HCT116 (cell line): Measurements from ENCODE around the gene HORMAD2. TPM values are rescaled to one million over a fixed set of nuclear protein-coding genes. Genes with fewer than 3 reads are reported as not detected.

Source experiments
- ATAC-seq: fragments of 200-7000 bp; cut with Tn5 transposase; 2 replicates; pipeline ENCODE4 v1.9.1; 2020; ENCODE audit warnings: mild to moderate bottlenecking, moderate library complexity
- BruUV-seq: library from RNA; stranded (reverse); fragments of 400-500 nt; replicated peaks from 2 replicates; lab custom pipeline; 2021; lab: Mats Ljungman, UMichigan
- CTCF ChIA-PET: fragments of 300-600 bp; sonication (Branson Sonifier 250); formaldehyde crosslinking; loops from one replicate; lab custom pipeline; 2021; ENCODE audit warnings: antibody characterized with exemption; lab: Charles Lee
- POLR2A ChIA-PET: fragments of 300-600, 350-600 bp; sonication (Branson Sonifier 250); formaldehyde crosslinking; loops from one replicate; lab custom pipeline; 2021; ENCODE audit warnings: antibody characterized with exemption; lab: Charles Lee
- RAD21 ChIA-PET, 2 experiments: fragments of 300-600 bp; sonication (Branson Sonifier 250); formaldehyde crosslinking; loops; one replicate each; lab custom pipeline; 2023; ENCODE audit warnings: low total read pairs in 2 of 2; ENCODE audit not compliant: uncharacterized antibody in 2 of 2, unreplicated experiment in 2 of 2, low non-redundant PET in 1 of 2; lab: Charles Lee
- DNase-seq: peaks from one replicate; pipeline ENCODE4 v3.0.0-alpha.2; 2010; ENCODE audit warnings: low read depth, low spot score
- H2AFZ ChIP-seq: fragments of 200-600 bp; shearing (Covaris generic), sonication (generic); 2 replicates; pipeline ENCODE4 v1.6.1; 2017; ENCODE audit warnings: low read depth, mixed run types, mixed read lengths, antibody characterized with exemption, low read length; ENCODE audit not compliant: poor library complexity, severe bottlenecking
- H3K27ac ChIP-seq: 2 replicates; pipeline ENCODE4 v1.5.1; 2012; ENCODE audit warnings: low read depth, low read length
- H3K27me3 ChIP-seq: fragments of 200-600 bp; sonication (generic); 2 replicates; pipeline ENCODE4 v1.6.1; 2016; ENCODE audit warnings: mixed run types, low read length, mixed read lengths; ENCODE audit not compliant: insufficient read depth
- H3K36me3 ChIP-seq, 2 experiments: fragments of 200-500 bp in 1 of 2; fragments of 200-600 bp in 1 of 2; sonication (Bioruptor generic) in 1 of 2; sonication (generic) in 1 of 2; 2 replicates each; pipeline versions ENCODE4 v1.5.1 to v1.6.1; 2014 to 2016; ENCODE audit warnings: low read length in 2 of 2, inconsistent platforms in 1 of 2, mixed read lengths in 1 of 2, mixed run types in 1 of 2; ENCODE audit not compliant: insufficient read depth in 2 of 2, control insufficient read depth in 1 of 2
- H3K4me1 ChIP-seq, 2 experiments: fragments of 200-600 bp in 1 of 2; sonication (generic) in 1 of 2; 2 replicates each; pipeline versions ENCODE4 v1.5.1 to v1.6.1; 2012 to 2017; ENCODE audit warnings: low read length in 2 of 2, inconsistent platforms in 1 of 2, mild to moderate bottlenecking in 1 of 2, mixed read lengths in 1 of 2, mixed run types in 1 of 2, moderate library complexity in 1 of 2; ENCODE audit not compliant: insufficient read depth in 2 of 2, control insufficient read depth in 1 of 2
- H3K4me2 ChIP-seq: fragments of 200-600 bp; sonication (generic); 2 replicates; pipeline ENCODE4 v1.6.1; 2017; ENCODE audit warnings: mixed run types, low read length, mixed read lengths
- H3K4me3 ChIP-seq, 2 experiments: fragments of 200-600 bp in 1 of 2; sonication (generic) in 1 of 2; replicated peaks in 1 of 2; 2 replicates each; pipeline ENCODE4 v1.5.1; 2011 to 2016; ENCODE audit warnings: low read length in 2 of 2, control low read depth in 1 of 2, low read depth in 1 of 2, mild to moderate bottlenecking in 1 of 2, mixed read lengths in 1 of 2, mixed run types in 1 of 2
- H3K79me2 ChIP-seq: fragments of 200-600 bp; sonication (generic); 2 replicates; pipeline ENCODE4 v1.6.1; 2017; ENCODE audit warnings: mild to moderate bottlenecking, mixed run types, low read length, moderate library complexity, mixed read lengths; ENCODE audit not compliant: insufficient read depth
- H3K9ac ChIP-seq: fragments of 200-600 bp; sonication (generic); 2 replicates; pipeline ENCODE4 v1.6.1; 2016; ENCODE audit warnings: low read length, mixed read lengths
- H3K9me2 ChIP-seq: fragments of 200-600 bp; sonication (generic), shearing (Covaris generic); 2 replicates; pipeline ENCODE4 v1.6.1; 2017; ENCODE audit warnings: mixed run types, mild to moderate bottlenecking, moderate library complexity; ENCODE audit not compliant: insufficient read depth
- H3K9me3 ChIP-seq, 2 experiments: fragments of 200-500 bp in 1 of 2; fragments of 200-600 bp in 1 of 2; sonication (Bioruptor generic) in 1 of 2; sonication (generic) in 1 of 2; 2 replicates each; pipeline ENCODE4 v1.6.1; 2014 to 2017; ENCODE audit warnings: low read length in 2 of 2, mixed read lengths in 2 of 2, inconsistent platforms in 1 of 2, low read depth in 1 of 2, mild to moderate bottlenecking in 1 of 2, mixed run types in 1 of 2, moderate library complexity in 1 of 2; ENCODE audit not compliant: control insufficient read depth in 1 of 2, insufficient read depth in 1 of 2
- H4K20me1 ChIP-seq: fragments of 200-600 bp; sonication (generic), shearing (Covaris generic); 2 replicates; pipeline ENCODE4 v1.6.1; 2017; ENCODE audit warnings: mixed run types, mild to moderate bottlenecking, moderate library complexity; ENCODE audit not compliant: insufficient read depth
- CTCF ChIP-seq, 3 experiments: fragments of 200-600 bp in 1 of 3; sonication (generic) in 1 of 3; IDR thresholded peaks in 2 of 3; conservative IDR thresholded peaks in 1 of 3; 2 replicates each; pipeline ENCODE4 v1.5.1; 2012 to 2017; ENCODE audit warnings: low read depth in 2 of 3, low read length in 2 of 3, antibody characterized with exemption in 1 of 3, borderline replicate concordance in 1 of 3, control low read depth in 1 of 3, mild to moderate bottlenecking in 1 of 3, mixed read lengths in 1 of 3, mixed run types in 1 of 3, moderate library complexity in 1 of 3; ENCODE audit not compliant: insufficient read depth in 1 of 3
- POLR2AphosphoS5 ChIP-seq: IDR thresholded peaks from 2 replicates; pipeline ENCODE4 v1.6.1; 2011; ENCODE audit warnings: mild to moderate bottlenecking, low read depth, low read length, moderate library complexity
- RAD21 ChIP-seq: IDR thresholded peaks from 2 replicates; pipeline ENCODE4 v1.6.1; 2012; ENCODE audit warnings: low read depth, mild to moderate bottlenecking
- ZFX ChIP-seq: fragments of 450-650 bp; IDR thresholded peaks from 2 replicates; pipeline ENCODE4 v1.6.1; 2017
- intact Hi-C: fragments of 100-400 bp; cut with micrococcal nuclease; formaldehyde crosslinking; loops from 2 replicates; pipeline ENCODE4 v1.10.0; 2022
- total RNA-seq: library from RNA; stranded (reverse); gene quantifications from one replicate; pipeline ENCODE4 v1.2.1, GENCODE V29; 2021; ENCODE audit not compliant: unreplicated experiment
- TF ChIP-seq, protein P1 (sequence below): IDR thresholded peaks from 2 replicates; pipeline ENCODE4 v1.6.1; 2012

Gene HORMAD2
- total RNA-seq, 1 experiment from 2014 or later: not detected

DNA sequence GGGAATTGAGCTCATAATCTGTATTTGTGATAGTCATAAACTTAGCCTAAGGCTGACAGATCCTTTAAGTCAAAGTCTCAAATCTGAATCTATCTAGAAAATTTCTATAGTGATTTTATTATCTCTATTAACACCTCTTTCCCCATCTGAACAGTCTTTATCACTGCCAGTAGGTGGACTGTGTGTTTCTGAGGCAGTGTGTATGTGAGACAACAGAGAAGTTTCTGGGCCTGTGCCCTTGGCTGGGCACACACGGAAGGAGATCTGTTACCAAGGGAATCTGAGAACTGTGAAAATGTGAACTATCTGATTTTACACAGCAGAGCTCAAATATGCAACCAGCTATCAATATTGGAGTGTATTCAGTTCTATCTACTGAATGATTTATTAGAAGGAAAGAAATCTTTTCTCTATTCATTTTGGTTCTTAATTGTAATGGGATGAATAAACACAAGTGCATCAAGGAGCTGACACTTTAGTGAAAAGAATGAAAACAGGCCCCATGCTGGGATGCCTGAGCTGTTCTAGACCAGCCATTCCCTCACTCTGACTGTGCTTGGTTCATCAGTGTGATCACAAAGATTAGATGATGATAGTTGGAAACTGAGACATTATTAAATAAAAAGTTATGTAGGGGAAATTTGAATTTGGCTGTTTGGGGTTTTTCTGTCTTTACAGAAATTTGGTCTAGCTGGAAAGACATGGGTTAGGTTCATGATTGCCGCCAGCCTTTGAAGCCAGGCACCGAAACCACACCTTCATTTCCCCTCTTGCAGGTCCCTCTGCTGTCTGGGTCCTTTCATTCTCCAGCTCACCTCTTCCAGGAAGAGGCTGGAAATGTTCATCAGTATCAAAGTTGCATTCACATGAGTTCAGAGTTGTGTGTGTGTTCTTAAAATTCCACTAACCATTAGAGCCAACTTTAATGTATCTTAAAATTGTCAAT is 98.2 kb downstream of the HORMAD2 start:
- no peak overlapping the region for H3K4me3 ChIP-seq
- H3K79me2 ChIP-seq: no peaks in the 10 kb centered on the region
- no peaks in the 10 kb centered on the region for H3K36me3 ChIP-seq
- H2AFZ ChIP-seq: peak overlapping the region; percentile 89
- H3K27ac ChIP-seq: no peak overlapping the region
- ChIA-PET CTCF (interaction anchor here (1.0 to 1.8 kb wide), 4 partner anchors 11 to 77 kb away, joined by 3 to 6 read pairs (median 4); no protein-coding TSS in a partner anchor), RAD21 (interaction anchor here in 1 of 2 experiments (0.9 kb wide), 1 partner anchor 62 kb away, joined by 3 read pairs; no protein-coding TSS in a partner anchor), POLR2A (interaction anchor here (0.9 to 1.3 kb wide), 4 partner anchors 12 to 56 kb away, joined by 3 to 6 read pairs (median 4); no protein-coding TSS in a partner anchor)
- peaks cover 0 to 28% of the 10 kb centered on the region in 2 experiments; a peak in 2 of 4 replicates for H3K4me1 ChIP-seq
- intact Hi-C loops: no loop called here
- no peak overlapping the region for H3K9ac ChIP-seq
- H4K20me1 ChIP-seq: no peaks in the 10 kb centered on the region
- DNase-seq: peak; percentile 18
- H3K27me3 ChIP-seq: no peaks in the 10 kb centered on the region
- H3K4me2 ChIP-seq: no peak overlapping the region
- H3K9me2 ChIP-seq: no peaks in the 10 kb centered on the region
- no peaks in the 10 kb centered on the region for H3K9me3 ChIP-seq
- no peak for TF ChIP-seq POLR2AphosphoS5
- no peak for TF ChIP-seq ZFX
- TF ChIP-seq CTCF (IDR thresholded peaks at IDR 0.05 in 2 of 3, conservative IDR thresholded peaks at IDR 0.05 in 1 of 3; ENCODE audit: borderline replicate concordance in 1 of 3, insufficient read depth in 1 of 3, low read depth in 2 of 3, low read length in 2 of 3): peak; percentile 21 to 41 (median 33); a peak in 4 of 6 replicates
- 0 out of 2 replicates have a peak, but pooled peaks have one; percentile 29 for TF ChIP-seq RAD21
- TF ChIP-seq, protein P1, sequence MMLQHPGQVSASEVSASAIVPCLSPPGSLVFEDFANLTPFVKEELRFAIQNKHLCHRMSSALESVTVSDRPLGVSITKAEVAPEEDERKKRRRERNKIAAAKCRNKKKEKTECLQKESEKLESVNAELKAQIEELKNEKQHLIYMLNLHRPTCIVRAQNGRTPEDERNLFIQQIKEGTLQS: no peak
- TF ChIP-seq, all 23 proteins: peak for 2
- no TSS peak for BruUV-seq
- peak; percentile 94 for ATAC-seq
